Colon (tissue), 2 donors: ENCODE measurements around the gene TFDP1.

Experiments used
- FAIRE-seq: peaks from 2 replicates; lab custom pipeline; 2012; peaks lifted over from hg19 to GRCh38; lab: Jason Lieb, UNC
- donor health status: control.
- donor health status: control.

The TFDP1 gene

DNA sequence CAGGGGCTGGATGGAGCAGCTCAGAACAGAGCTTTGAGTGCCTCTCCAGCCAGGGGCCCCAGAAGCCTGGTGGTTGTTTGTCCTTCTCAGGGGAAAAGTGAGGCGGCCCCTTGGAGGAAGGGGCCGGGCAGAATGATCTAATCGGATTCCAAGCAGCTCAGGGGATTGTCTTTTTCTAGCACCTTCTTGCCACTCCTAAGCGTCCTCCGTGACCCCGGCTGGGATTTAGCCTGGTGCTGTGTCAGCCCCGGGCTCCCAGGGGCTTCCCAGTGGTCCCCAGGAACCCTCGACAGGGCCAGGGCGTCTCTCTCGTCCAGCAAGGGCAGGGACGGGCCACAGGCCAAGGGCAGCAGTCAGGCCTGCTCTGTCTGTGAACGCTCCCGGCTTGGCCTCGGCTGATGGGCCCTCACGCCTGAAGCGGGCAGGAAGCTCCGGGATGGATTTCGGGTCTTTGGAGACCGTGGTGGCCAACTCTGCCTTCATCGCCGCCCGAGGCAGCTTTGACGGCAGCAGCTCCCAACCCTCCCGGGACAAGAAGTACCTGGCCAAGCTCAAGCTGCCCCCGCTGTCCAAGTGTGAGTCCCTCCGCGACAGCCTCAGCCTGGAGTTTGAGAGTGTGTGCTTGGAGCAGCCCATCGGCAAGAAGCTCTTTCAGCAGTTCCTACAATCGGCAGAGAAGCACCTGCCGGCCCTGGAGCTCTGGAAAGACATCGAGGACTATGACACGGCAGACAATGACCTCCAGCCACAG, 82.6 kb downstream of the TFDP1 start, which contains the start of gene GRK1:
TSS of gene GRK1 (plus strand) at position 269 of the 751 bp plus-strand sequence. CDS start at position 437, 168 bp downstream.
- FAIRE-seq = no peak

DNA sequence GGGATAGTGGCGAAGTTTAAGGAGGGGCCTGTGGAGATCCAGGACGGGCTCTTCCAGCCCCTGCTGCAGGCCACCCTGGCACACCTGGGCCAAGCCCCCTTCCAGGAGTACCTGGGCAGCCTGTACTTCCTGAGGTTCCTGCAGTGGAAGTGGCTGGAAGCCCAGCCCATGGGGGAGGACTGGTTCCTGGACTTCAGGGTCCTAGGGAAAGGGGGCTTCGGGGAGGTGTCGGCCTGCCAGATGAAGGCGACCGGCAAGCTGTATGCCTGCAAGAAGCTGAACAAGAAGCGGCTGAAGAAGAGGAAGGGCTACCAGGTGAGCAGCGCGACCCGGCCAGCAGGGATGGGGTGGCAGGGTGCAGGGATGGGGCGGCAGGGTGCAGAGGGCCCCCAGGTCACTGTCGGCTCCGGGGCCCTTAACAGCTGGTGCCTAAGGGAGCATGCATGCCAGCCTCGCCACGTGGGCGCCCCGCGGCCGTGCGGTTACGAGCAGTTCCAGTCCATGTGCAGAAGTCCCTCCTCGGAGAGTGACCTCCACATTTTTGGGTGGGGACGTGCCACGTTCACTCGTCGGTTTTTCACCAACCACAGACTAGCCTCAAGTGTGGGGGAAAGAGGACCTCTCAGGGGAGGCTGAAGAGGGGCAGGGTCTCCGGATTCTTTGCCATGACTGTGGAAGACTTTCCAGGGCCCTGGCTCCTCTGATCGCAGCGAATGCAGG, 83.4 kb downstream of the TFDP1 start:
- FAIRE-seq = no peak

DNA sequence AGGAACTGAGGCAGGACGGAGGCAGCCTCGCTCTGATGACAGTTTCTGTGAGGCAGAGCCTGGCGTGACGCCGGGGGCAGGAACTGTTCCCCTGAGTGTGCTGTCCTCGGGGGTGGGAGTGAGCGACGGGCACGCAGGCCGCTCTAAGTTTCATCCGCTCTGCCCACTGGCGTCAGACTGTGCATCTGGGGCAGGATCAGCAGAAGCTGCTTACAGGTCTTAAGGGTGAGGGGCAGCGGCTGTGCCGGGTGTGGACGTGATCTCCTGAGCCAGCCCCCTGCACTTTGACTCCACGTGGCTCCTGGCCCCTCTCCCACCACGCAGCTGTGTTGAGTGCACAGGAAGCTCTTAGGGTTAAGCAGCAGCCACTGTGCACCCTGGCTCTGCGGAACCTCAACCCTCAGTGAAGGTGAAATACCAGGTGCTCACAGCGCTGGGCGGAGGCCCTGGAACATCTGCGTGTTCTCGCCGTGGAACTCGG, 84.0 kb downstream of the TFDP1 start:
- FAIRE-seq = no peak

DNA sequence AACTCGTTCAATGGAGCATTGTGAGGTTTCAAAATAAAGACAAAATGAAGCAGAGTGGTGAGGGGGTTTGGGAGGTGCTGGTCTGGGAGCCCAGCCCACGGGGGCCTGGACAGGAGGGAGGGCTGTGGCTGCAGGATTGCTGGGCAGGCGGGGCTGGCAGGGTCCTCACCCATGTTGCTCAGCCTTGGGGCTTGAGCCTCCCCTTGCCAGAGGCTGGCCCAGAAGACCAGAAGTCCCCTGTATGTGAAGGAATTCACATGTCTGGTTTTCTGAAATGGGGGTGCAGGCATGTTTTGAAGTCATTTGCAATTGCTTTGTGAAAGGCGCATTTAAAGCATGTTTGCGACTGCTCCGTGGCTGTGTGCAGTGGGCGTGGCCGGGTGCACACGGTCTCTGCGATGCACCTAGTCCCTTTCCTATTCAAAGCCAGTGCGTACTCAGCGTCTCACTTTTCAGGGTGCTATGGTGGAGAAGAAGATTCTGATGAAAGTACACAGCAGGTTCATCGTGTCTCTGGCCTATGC, 84.7 kb downstream of the TFDP1 start:
- no peak for FAIRE-seq

- FAIRE-seq = no peak
These were observed 85.3 kb downstream of the TFDP1 start for GRCh38 chr13:113669755-113670341.

DNA sequence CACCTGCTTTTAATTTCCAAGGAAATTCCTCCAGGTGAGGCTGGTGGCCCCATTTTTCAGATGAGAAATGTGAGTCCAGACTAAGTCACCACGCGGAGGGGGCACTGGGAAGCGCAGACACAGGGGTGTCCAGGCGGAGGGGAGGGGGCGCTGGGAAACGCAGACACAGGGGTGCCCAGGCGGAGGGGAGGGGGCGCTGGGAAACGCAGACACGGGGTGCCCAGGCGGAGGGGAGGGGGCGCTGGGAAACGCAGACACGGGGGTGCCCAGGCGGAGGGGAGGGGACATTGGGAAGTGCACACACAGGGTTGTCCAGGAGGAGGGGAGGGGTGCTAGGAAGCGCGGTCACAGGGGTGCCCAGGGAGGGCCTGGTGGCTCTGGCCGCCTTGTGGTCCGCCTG, 86.0 kb downstream of the TFDP1 start:
- no peak for FAIRE-seq

DNA sequence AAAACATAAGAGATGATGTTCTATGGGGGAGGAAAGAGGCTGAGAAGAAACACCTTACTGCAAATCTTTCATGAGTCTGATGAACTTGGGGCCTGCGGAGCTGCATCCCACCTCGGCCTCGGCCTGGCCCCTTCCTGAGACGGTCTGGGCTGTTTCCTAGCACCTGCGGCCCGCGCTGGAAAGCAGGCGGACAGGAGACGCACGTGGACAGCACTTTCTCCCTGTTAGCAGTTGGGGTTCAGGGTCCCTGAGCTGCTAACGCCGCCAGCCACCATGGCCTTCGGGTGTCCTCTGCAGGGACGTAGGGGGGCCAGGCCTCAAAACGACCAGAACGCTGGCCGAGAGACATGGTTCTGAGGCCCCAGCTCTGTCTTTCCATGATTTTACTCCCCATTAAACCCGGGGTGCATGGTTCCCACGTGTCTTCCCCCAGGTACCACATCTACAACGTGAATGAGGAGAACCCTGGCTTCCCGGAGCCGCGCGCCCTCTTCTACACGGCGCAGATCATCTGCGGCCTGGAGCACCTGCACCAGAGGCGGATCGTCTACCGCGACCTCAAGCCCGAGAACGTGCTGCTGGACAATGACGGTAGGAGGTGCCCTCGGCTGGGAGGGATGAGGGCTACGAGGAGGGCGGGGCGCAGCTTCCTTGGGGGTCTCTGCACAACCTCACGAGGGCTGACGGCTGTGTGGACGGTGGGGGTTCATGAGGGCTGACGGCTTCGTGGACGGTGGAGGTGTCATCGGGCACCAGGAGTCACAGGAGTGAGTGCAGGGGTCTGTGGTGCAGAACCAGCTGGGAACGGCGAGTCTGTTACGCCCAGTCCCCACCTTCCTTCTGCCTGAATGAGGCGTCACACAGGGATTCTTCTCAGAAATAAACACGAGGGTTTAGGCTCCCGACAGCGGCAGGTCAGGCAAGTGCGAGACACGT, 86.8 kb downstream of the TFDP1 start:
- no peak for FAIRE-seq

- no peak for FAIRE-seq
These were observed 87.6 kb downstream of the TFDP1 start for GRCh38 chr13:113672002-113672651.
